ENCODE data around the gene HIPK4.
"Not testable (repeated sequence)": the region's sequence is repeated elsewhere in the genome, so short reads cannot be mapped to it uniquely, and the experiment has no call there.

Gene HIPK4, protein sequence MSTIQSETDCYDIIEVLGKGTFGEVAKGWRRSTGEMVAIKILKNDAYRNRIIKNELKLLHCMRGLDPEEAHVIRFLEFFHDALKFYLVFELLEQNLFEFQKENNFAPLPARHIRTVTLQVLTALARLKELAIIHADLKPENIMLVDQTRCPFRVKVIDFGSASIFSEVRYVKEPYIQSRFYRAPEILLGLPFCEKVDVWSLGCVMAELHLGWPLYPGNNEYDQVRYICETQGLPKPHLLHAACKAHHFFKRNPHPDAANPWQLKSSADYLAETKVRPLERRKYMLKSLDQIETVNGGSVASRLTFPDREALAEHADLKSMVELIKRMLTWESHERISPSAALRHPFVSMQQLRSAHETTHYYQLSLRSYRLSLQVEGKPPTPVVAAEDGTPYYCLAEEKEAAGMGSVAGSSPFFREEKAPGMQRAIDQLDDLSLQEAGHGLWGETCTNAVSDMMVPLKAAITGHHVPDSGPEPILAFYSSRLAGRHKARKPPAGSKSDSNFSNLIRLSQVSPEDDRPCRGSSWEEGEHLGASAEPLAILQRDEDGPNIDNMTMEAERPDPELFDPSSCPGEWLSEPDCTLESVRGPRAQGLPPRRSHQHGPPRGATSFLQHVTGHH

DNA sequence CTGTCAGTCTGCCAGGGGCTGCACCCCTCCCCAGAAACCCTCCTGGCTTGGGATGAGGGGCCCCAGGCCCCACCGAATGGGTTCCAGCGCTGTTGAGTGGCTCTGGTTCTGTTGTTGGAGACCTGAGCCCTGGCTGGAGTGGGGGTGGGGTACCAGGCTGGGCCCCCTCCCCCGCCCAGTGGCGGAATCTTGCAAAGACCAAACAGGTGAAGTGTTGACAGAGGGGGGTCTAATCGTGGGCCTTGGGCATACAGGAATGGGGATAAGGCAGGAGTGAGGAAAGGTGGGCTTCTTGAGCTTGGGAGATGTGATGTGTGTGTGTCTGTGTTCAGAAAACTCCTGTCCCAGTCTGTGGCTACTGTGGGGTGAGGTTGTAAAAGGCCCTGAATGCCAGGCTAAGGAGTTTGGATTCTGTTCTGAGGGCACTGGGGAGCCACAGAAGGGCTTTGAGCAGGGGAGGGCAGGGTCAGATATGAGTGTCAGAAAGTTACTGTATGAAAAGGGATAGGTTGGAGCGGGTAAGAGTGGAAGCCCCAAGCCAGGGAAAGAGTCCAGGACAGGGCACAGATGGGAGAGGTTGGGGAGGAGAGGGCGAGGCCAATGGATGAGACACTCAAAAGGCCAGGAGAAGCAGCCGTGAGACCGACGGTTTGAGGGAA lies at the start of gene HIPK4:
HIPK4 (minus strand) TSS at position 98 of the 659 bp plus-strand sequence. CDS start 279 bp downstream, outside the sequence.
- no peak for DNase-seq (ENCODE audit: low spot score)

DNA sequence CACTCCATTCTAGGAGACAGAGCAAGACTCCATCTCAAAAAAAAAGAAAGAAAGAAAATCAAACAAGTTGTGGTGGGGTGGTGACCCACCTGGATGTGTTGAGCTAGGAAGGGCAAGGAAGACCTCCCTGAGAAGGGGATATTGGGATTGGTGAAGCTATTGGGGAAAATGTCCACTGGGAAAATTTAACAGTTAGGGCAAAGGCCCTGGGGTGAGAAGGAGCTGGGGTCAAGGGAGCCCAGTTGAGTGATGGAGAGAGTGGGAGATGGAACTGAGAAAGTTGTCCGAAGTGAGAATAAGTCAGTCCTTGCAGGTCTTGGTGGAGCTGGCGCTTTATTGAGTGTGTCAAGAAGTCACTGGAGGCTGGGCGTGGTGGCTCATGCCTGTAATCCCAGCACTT lies 48.3 kb upstream of the HIPK4 start:
- no peak for DNase-seq (ENCODE audit: low spot score)

DNA sequence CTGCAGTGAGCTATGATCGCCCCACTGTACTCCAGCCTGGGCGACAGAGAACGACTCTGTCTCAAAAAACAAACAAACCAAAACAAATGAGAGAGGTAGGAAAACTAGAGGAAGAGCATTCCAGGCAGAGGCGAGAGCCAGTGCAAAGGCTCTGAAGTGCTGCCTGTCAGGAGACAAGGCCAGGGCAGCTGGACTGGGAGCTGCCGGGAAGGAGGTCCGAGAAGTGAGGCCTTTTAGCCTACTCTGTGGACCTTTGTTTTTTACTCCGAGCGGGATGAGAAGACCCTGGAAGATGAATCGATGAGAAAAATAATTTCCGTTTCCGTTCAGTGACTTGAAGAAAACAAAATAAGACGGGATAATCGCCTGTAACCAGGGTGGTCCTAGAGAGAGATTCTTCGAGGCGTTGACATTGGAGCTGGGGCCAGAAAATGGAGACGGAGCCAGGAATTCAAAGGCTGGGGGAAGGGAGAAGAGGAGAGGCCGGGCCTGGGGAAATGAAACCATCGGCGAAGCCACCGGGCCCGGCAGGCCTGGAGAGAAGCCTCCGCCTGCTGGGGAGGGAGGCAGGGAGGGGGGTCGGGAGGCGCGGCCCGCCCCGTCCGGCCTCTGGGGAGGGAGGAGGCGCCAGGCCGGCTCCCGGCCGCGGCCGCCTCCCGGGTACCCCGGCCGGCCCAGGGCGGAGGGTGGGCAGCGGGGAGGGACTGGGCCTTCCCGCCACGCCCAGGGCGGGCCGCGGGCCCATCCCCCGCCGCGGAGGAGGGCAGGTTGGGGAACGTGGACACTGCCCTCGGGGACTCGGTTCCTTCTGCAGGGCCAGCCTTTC lies 43.6 kb upstream of the HIPK4 start:
- DNase-seq (ENCODE audit: low spot score) = peak; percentile 73

DNA sequence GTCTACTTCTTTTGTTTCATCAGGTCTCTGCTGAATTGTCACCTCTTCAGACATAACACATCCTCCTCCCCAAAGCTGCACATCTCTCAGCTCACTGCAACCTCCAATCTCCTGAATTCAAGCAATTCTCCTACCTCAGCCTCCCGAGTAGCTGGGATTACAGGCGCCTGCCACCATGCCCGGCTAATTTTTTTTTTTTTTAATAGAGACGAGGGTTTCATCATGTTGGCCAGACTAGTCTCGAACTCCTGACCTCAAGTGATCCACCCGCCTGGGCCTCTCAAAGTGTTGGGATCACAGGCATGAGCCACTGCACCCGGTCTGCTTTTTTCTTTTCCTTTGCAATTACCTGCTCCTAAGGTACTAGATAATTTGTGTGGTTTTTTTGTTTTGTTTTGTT lies 42.8 kb upstream of the HIPK4 start:
- DNase-seq (ENCODE audit: low spot score) = not testable (repeated sequence)

DNA sequence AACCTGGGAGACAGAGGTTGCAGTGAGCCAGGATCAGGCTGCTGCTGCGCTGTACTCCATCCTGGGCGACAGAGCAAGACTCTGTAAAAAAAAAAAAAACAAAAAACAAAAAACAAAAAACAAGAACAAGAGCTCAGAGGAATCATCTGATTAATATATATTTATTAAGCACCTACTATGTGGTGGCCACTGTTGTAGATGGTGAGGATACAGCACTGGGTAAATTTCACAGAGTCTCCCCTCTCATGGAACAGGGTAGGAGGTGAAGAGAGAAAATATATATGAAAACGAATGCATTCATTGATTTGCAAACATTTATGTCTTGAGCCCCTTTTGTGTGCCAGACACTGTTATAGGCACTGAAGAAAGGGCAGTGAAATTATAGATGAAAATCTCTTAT lies 41.7 kb upstream of the HIPK4 start:
- no peak for DNase-seq (ENCODE audit: low spot score)

DNA sequence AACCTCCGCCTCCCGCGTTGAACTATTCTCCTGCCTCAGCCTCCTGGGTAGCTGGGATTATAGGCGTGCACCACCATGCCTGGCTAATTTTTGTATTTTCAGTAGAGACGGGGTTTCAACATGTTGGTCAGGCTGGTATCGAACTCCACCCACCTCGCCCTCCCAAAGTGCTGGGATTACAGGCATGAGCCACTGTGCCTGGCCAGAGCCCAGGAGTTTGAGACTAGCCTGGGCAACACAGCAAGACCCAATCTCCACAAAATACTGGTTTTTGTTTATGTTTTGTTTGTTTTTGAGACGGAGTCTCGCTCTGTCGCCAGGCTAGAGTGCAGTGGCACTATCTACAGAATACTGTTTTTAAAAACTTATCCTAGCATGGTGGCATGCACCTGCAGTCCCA lies 40.3 kb upstream of the HIPK4 start:
- DNase-seq (ENCODE audit: low spot score) = not testable (repeated sequence)

DNA sequence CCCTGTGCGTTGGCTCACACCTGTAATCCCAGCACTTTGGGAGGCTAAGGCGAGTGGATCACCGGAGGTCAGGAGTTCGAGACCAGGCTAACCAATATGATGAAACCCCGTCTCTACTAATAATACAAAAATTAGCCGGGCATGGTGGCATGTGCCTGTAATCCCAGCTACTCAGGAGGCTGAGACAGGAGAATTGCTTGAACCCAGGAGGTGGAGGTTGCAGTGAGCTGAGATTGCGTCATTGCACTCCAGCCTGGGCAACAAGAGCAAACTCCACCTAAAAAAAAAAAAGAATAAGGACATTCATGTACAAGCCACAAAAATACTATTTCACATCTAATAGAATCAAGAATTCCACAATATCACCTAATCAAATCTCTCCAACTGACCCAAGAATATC lies 38.2 kb upstream of the HIPK4 start:
- DNase-seq (ENCODE audit: low spot score) = not testable (repeated sequence)

DNA sequence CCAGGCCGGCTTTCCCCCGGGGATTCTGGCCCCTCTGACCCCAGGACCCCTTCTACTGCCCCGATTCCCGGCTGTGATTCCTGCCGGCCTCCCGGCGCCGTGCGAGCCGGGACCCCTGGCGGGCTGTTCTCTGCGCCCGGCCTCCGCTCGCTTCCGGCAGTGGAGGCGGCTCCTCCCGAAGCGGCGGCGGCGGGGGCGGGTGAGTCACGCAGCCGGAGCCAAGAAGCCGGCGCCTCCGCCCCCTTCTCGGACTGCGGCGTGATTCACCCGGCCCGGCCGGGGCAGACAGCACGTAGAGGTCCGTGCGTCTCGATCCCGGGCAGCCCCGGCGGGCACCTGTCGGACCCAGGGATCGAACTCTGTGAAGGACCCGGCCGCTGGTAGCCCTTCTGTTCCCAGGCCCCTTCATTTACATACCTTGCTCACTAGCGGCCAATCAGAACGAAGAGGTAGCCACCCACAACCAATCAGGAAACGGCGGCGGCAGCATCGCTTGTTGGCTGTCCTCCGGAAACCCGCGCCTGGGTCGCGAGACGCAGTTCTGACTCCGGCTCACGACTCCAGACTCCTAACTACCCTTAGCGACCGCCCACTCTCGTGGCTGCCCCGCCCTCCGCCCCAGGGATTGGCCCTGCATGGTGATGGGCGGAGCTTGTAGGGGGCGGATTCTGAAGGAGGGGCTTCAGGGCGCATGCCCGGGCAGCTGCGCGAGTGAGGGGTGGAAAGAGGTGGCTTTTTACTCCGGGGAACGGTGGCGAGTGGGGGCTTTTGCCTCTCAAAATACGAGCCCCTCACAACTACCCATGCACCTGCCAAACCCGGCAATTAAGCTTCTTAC lies 35.7 kb upstream of the HIPK4 start, which contains the start of gene SERTAD1:
SERTAD1 (minus strand) TSS at position 543 of the 838 bp plus-strand sequence. CDS start 2,446 bp downstream, outside the sequence.
- DNase-seq (ENCODE audit: low spot score) = peak; percentile 99

DNA sequence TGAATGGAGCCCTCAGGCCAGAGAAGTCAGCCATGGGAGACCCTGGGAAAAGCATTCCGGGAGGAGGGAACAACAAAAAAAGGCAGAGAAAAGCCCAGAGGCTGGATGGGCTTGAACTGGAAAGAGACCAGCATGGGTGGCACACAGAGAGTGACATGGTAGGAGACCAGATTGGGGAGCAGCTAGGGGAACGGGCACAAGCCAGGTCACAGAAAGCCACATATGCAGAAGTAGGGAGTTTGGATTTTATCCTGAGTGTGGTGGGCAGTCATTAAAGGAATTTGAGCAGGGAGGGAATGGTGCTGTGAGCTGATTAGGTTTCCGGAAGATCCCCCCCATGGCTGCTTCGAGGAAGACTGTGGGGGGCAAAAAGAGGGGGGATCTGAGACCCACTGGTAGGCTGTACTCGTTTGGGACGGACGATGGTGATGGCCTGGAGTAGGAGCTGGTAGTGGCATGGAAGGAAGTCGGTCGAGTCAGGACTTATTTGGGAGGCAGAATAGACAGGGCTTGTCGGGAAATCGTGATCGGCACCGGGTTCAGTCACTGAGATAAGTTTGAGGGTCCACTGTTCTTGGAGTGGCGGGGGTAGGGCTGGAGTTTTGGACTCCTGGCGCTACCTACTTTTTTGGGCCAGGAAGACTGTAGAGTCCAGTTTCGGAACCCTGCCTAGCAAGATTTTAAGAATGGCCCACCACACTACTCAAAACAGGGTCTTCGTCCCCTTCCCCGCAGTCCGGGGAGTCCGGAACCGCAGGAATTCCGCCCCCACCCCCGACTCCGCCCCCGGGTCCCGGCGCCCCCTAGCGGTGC lies 34.9 kb upstream of the HIPK4 start:
- DNase-seq (ENCODE audit: low spot score) = no peak

DNA sequence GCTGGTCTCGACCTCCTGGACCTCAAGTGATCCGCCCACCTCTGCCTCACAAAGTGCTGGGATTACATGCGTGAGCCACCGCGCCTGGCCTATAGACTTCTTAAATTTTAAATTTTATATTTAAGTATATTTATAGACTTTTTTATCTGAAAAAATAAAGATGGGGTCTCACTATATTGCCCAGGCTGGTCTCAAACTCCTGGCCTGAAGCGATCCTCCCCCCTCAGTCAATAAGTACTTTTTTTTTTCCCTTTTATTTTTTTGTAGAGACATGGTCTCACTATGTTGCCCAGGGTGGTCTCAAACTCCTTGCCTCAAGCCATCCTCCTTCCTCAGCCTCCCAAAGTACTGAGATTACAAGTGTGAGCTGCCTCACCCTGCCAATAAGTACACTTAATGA lies 34.0 kb upstream of the HIPK4 start:
- no peak for DNase-seq (ENCODE audit: low spot score)

DNA sequence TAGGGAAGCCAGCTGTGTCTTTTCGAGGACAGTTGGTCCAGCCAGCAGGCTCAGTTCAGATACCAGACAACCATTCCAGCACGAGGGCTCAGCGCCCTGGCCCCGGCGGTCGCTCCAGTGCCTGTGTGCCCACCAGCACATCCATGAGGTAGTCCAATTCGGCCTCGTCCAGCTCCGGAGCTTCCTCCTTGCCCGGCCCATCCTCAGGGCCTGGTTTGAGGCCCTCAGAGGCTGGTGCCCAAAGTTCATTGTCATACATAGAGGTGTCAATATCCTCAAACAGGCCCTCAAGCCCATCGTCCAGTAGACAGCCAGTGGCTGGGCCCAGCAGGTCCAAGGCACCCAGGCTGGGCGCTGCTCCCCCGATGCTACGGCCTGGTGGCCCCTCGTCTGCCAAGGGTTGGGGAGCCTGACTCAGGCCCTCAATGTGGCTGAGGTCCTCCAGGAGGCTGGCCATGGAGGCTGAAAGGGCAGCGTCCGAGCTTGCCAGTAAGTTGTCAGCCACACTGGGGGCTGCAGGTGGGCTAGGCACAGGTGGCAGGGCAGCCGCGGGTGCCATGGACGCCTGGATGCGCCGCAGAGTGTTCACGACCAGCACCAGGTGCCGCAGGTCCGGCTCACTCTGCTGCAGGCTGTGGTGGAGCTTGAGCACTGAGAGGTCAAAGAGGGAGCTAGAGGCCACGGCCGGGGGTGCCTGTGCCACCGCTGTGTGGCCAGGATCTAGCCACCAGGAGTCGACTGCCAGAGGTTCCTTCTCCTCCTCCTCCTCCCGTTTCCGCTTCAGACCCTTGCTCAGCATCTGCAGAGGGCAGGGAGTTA lies 33.0 kb upstream of the HIPK4 start:
- no peak for DNase-seq (ENCODE audit: low spot score)

DNA sequence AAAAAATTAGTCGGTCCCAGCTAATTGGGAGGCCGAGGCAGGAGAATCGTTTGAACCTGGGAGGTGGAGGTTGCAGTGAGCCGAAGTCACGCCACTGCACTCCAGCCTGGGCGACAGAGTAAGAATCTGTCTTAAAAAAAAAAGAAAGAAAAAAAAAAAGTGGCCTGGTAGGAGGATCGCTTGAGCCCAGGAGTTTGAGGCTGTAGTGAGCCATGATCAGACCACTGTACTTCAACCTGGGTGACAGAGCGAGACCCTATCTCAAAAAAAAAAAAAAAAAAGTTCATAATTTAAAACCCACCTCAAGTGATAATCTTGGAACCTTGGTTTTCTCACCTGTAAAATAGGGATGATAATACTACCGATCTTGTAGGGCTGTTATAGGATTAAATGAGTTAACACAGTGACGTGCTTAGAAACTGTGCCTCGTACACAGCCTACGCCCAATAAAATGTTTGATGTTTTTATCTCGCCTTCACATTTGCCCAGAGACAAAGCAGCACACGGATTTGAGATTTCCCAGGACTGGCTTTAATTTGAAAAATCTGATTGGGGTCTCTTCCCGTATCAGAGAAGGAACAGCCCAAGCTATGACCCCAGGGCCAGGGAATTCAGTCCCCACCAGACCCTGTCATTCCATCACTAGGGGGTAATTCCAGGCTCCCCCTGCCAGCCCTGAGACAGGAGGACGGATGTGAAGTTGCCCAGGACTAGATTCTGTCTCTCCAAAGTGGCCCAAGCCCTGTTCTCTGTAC lies 32.2 kb upstream of the HIPK4 start:
- peak; percentile 52 for DNase-seq (ENCODE audit: low spot score)

DNA sequence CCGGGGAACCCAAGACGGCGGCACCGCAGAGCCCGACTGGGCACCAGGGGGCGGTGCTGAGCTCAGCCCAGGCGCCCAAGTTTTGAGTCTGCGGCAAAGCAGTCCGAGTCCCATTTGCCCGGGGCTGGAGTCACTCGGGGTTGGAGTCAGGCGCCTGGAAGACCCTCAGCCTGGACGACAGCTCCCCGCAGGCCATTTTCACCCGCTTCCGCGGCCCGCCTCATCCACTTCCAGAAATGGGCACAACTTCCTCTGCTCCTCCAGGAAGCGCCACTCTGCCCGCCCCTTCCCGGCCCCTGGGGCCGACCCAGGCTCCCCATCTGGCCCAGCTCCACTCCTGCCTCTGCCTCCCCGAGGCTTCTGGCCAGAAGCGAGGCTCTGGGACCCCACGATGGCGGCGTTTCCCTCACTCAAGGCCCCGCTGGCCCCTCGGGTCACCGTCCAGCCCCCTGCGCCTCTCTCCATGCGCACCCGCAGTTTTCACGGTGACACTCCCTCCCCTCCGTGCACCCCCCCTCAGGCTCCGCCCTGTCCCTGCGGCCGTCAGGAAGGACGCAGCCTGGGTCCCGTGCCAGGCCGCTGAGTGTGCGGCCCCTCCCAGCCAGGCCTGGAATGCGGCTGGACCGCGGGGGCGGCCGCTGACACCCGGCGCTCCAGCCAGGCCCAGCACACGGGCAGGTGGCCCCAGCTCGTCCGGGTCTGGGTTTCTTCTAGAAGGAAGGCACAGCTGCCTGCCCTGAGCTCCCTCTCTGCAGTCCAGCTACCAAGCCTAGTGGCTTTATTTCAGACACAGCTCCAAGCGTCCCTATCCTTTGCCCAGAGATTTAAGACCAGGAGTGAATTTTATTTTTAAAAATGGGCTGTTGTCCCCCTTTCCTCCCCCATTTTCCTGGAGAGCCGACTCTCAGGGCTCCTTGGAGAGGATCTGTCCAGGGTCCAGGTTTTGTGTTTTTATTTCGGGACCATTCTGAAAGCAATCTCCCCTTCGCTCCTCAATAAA lies 31.1 kb upstream of the HIPK4 start:
- DNase-seq (ENCODE audit: low spot score) = peak; percentile 84

DNA sequence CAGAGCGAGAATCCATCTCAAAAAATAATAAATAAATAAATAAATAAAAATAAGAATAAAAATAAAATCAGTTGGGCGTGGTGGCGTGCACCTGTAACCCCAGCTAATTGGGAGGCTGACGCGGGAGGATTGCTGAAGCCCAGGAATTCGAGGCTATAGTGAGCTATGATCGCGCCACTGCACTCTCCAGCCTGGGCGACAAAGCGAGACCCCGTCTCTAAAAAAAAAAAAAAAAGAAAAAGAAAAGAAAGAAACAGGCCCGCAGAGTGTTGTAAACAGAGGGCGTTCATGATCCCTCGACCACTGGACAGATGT lies 30.4 kb upstream of the HIPK4 start:
- DNase-seq (ENCODE audit: low spot score) = no peak

DNA sequence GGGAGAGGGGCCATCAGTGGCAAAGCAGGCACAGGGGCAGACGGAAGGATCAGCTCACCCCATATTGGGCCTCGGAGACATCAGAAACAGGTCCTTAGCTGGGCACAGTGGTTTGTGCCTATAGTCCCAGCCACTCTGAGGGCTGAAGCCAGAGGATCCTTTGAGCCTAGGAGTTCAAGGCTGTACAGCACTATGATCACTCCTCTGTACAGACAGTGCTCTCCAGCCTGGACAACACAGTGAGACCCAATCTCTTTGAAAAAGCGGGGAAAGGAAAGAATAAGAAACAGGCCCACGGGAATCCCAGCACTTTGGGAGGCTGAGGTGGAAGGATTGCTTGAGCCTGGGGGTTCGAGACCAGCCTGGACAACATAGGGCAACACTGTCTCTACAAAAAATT lies 29.8 kb upstream of the HIPK4 start:
- no peak for DNase-seq (ENCODE audit: low spot score)

DNA sequence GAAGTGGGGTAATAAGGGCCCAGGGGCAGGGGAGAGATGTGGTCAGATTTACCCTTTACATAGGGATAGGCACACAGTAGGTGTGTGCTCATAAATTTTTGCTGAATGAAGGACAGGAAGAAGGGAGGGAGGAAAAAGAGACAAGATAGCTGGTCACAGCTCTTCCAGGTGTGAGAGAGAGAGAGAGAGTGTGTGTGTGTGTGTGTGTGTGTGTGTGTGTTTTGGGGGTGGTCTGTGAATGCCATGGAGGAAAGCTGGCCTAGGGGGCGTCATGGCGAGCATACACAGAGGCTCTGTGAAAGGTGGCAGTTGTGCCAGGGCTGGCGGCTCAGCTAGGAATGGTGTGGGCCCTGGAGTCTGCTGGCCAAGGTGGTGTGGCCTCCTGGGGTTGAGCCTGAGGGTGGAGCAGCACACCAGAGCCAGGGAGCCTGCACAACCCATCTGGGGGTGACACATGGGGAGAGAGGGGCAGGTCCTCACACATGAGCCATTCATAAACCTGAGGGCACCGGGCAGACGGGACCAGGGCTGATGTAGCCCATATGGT lies 29.2 kb upstream of the HIPK4 start:
- no peak for DNase-seq (ENCODE audit: low spot score)

DNA sequence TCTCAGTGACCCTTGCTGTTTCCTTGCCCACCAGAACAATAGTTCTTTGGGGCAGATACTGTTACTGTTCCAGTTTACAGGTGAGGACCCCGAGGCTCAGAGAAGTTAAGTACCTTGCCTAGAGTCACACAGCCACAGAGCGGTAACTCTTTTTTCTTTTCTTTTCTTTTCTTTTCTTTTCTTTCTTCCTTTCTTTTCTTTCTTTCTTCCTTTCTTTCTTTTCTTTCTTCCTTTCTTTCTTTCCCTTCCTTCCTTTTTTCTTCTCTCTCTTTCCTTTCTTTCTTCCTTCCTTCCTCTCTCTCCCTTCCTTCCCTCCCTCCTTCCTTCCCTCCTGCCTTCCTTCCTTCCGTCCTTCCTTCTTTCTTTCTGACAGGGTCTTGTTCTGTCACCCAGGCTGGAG lies 28.1 kb upstream of the HIPK4 start:
- no peak for DNase-seq (ENCODE audit: low spot score)
